K562 (cell line): ENCODE data around the gene PPM1G. TPM values are rescaled to one million over a fixed set of nuclear protein-coding genes. Genes with fewer than 3 reads are reported as not detected.

ENCODE experiments used
- CCAR2 ChIP-seq: fragments of 200-400 bp; formaldehyde crosslinking; IDR thresholded peaks from 2 replicates; pipeline ENCODE4 v1.6.1; 2017; ENCODE audit warnings: mild to moderate bottlenecking, low read depth, low read length
- DMBX1 ChIP-seq: fragments of 250-450 bp; sonication (Bioruptor Pico); IDR thresholded peaks from 2 replicates; pipeline ENCODE4 v1.8.0; 2022; ENCODE audit warnings: inconsistent platforms, mild to moderate bottlenecking, moderate library complexity, borderline replicate concordance
- ILK ChIP-seq: fragments of 450-650 bp; IDR thresholded peaks from 2 replicates; pipeline ENCODE4 v1.6.1; 2016; ENCODE audit warnings: missing genetic modification characterization, low read depth, mild to moderate bottlenecking, missing compliant biosample characterization, moderate library complexity, borderline replicate concordance
- KDM5B ChIP-seq: fragments of 200-600 bp; sonication (generic); IDR thresholded peaks from 2 replicates; pipeline ENCODE4 v1.6.1; 2012; ENCODE audit warnings: low read depth, mild to moderate bottlenecking, moderate library complexity, low read length, control low read depth, inconsistent platforms; ENCODE audit not compliant: insufficient replicate concordance
- PPARD ChIP-seq: fragments of 250-450 bp; sonication (Bioruptor Pico); IDR thresholded peaks from 2 replicates; pipeline ENCODE4 v1.8.0; 2022; ENCODE audit warnings: inconsistent platforms, mild to moderate bottlenecking, moderate library complexity
- PTTG1 ChIP-seq: fragments of 450-650 bp; IDR thresholded peaks from 2 replicates; pipeline ENCODE4 v1.6.1; 2016; ENCODE audit warnings: low read depth, mild to moderate bottlenecking, missing genetic modification characterization, missing compliant biosample characterization
- XRCC5 ChIP-seq: fragments of 200-400 bp; formaldehyde crosslinking; IDR thresholded peaks from 2 replicates; pipeline ENCODE4 v1.6.1; 2017; ENCODE audit warnings: low read depth, mild to moderate bottlenecking, low read length
- ZC3H11A ChIP-seq: IDR thresholded peaks from 2 replicates; pipeline ENCODE4 v1.6.1; 2012; ENCODE audit warnings: low read depth, low read length, improper control_type of control experiment
- ZNF175 ChIP-seq: fragments of 200-800 bp; sonication (Bioruptor generic); IDR thresholded peaks from 2 replicates; pipeline ENCODE4 v1.6.1; 2016; ENCODE audit warnings: low read depth, mild to moderate bottlenecking, missing genetic modification characterization, missing compliant biosample characterization
- ZNF408 ChIP-seq: fragments of 250-450 bp; sonication (Bioruptor Pico); IDR thresholded peaks from 2 replicates; pipeline ENCODE4 v1.4.0; 2020; ENCODE audit warnings: low read depth, mild to moderate bottlenecking, moderate library complexity
- polyA plus RNA-seq, 8 experiments: library from polyadenylated mRNA; depleted of rRNA in 4 of 8; stranded (reverse) in 5 of 8; unstranded in 3 of 8; fragments of >200 nt; fragmentation: Nextera tagmentation in 2 of 8; fragmentation: Illumina TruSeq in 1 of 8; extraction: Ambion mirVana in 2 of 8; extraction: Trizol in 1 of 8; gene quantifications; 2 replicates each; pipeline versions ENCODE4 v1.2.1 to v1.2.3, GENCODE V29; 2011 to 2014; ENCODE audit warnings: inconsistent platforms in 1 of 8, missing spikeins in 1 of 8
- total RNA-seq, 7 experiments: library from RNA; depleted of rRNA in 6 of 7; stranded (reverse); fragments of >200 nt in 6 of 7; fragmentation: Illumina TruSeq in 2 of 7; extraction: Trizol in 2 of 7; gene quantifications; 2 replicates each; pipeline versions ENCODE4 v1.2.1 to v1.2.3, GENCODE V29; 2011 to 2021; ENCODE audit warnings: low replicate concordance in 1 of 7
- TF ChIP-seq, protein P1 (sequence below), 2 experiments: fragments of 200-800 bp in 1 of 2; sonication (Bioruptor generic) in 1 of 2; sonication (generic) in 1 of 2; formaldehyde crosslinking in 1 of 2; IDR thresholded peaks in 1 of 2; conservative IDR thresholded peaks in 1 of 2; 2 replicates each; pipeline versions ENCODE4 v1.5.0 to v1.6.1; 2016 to 2020; ENCODE audit warnings: missing compliant biosample characterization in 1 of 2, missing genetic modification characterization in 1 of 2, missing genetic modification reagents in 1 of 2
- TF ChIP-seq, protein P2 (sequence below): fragments of 450-650 bp; IDR thresholded peaks from 2 replicates; pipeline ENCODE4 v1.6.1; 2016; ENCODE audit warnings: low read depth, mild to moderate bottlenecking, moderate library complexity
- TF ChIP-seq, protein P3 (sequence below): fragments of 450-650 bp; IDR thresholded peaks from 2 replicates; pipeline ENCODE4 v1.6.1; 2016
- TF ChIP-seq, protein P4 (sequence below), 2 experiments: fragments of 450-650 bp; IDR thresholded peaks; 2 replicates each; pipeline ENCODE4 v1.6.1; 2016; ENCODE audit warnings: mild to moderate bottlenecking in 2 of 2, borderline replicate concordance in 1 of 2, low read depth in 1 of 2, moderate library complexity in 1 of 2

The PPM1G gene
- total and polyA plus RNA-seq, 9 of the 15 experiments (the other 6 are each of a cell fraction or from before 2014, with no cell fraction given), result 61.7 to 230 (median 153) TPM

DNA sequence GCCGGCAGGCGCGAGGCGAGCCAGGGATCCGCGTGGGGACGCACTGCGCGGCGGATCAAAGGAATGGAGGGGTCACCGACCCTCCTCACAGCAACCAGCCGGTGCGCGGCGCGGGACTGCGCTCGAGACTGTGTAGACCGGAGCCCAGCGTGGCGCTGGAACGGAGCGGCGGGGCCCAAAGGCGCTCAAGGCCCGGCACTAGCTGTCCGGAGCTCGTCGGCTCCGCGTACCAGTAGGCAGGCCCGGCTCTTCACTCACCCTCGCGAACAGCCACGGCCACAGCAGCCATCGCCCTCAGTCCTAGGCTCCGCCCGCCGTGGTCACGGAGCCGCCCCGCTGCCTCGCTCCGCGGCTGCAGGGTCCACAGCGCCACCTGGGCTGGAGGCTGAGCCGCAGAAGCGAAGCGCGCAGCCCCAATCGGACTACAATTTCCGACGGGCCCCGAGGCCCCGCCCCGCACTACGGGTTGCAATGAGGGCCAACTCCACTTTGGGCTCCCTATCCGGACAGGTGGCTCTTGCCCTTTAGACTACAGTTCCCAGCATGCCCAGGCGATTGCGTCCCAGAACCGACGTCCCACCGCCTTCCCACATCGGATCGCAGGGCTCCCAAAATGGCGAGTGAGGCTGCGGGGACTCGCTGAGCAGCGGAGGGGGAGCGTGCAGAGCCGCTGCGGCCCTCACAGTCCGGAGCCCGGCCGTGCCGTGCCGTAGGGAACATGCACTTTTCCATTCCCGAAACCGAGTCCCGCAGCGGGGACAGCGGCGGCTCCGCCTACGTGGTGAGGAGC, 39.2 kb downstream of the PPM1G start, which contains the start of the genes EIF2B4 and SNX17 (continued):
- TF ChIP-seq ILK (tag), result no peak
- TF ChIP-seq PPARD (CRISPR knock-in tag), result no peak
- TF ChIP-seq, protein P1, sequence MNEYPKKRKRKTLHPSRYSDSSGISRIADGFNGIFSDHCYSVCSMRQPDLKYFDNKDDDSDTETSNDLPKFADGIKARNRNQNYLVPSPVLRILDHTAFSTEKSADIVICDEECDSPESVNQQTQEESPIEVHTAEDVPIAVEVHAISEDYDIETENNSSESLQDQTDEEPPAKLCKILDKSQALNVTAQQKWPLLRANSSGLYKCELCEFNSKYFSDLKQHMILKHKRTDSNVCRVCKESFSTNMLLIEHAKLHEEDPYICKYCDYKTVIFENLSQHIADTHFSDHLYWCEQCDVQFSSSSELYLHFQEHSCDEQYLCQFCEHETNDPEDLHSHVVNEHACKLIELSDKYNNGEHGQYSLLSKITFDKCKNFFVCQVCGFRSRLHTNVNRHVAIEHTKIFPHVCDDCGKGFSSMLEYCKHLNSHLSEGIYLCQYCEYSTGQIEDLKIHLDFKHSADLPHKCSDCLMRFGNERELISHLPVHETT (CRISPR knock-in tag; conservative IDR thresholded peaks at IDR 0.05 in 1 of 2, IDR thresholded peaks at IDR 0.05 in 1 of 2), result peak in 1 of 2 experiments; percentile 88; a peak in 2 of 4 replicates
- TF ChIP-seq ZNF175 (CRISPR knock-in tag), result peak; percentile 33; the same call in 1 of the 2 replicates
- TF ChIP-seq, protein P2, sequence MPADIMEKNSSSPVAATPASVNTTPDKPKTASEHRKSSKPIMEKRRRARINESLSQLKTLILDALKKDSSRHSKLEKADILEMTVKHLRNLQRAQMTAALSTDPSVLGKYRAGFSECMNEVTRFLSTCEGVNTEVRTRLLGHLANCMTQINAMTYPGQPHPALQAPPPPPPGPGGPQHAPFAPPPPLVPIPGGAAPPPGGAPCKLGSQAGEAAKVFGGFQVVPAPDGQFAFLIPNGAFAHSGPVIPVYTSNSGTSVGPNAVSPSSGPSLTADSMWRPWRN, result no peak
- peak; percentile 22; the same call in 1 of the 2 replicates for TF ChIP-seq DMBX1 (CRISPR knock-in tag)
- TF ChIP-seq, protein P3, sequence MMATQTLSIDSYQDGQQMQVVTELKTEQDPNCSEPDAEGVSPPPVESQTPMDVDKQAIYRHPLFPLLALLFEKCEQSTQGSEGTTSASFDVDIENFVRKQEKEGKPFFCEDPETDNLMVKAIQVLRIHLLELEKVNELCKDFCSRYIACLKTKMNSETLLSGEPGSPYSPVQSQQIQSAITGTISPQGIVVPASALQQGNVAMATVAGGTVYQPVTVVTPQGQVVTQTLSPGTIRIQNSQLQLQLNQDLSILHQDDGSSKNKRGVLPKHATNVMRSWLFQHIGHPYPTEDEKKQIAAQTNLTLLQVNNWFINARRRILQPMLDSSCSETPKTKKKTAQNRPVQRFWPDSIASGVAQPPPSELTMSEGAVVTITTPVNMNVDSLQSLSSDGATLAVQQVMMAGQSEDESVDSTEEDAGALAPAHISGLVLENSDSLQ, result peak; percentile 14; the same call in 1 of the 2 replicates
- no peak; the same call in 1 of the 2 replicates for TF ChIP-seq ZC3H11A
- no peak for TF ChIP-seq PTTG1 (tag)
- TF ChIP-seq CCAR2, result no peak
- peak; percentile 97 for TF ChIP-seq XRCC5
- TF ChIP-seq, protein P4, sequence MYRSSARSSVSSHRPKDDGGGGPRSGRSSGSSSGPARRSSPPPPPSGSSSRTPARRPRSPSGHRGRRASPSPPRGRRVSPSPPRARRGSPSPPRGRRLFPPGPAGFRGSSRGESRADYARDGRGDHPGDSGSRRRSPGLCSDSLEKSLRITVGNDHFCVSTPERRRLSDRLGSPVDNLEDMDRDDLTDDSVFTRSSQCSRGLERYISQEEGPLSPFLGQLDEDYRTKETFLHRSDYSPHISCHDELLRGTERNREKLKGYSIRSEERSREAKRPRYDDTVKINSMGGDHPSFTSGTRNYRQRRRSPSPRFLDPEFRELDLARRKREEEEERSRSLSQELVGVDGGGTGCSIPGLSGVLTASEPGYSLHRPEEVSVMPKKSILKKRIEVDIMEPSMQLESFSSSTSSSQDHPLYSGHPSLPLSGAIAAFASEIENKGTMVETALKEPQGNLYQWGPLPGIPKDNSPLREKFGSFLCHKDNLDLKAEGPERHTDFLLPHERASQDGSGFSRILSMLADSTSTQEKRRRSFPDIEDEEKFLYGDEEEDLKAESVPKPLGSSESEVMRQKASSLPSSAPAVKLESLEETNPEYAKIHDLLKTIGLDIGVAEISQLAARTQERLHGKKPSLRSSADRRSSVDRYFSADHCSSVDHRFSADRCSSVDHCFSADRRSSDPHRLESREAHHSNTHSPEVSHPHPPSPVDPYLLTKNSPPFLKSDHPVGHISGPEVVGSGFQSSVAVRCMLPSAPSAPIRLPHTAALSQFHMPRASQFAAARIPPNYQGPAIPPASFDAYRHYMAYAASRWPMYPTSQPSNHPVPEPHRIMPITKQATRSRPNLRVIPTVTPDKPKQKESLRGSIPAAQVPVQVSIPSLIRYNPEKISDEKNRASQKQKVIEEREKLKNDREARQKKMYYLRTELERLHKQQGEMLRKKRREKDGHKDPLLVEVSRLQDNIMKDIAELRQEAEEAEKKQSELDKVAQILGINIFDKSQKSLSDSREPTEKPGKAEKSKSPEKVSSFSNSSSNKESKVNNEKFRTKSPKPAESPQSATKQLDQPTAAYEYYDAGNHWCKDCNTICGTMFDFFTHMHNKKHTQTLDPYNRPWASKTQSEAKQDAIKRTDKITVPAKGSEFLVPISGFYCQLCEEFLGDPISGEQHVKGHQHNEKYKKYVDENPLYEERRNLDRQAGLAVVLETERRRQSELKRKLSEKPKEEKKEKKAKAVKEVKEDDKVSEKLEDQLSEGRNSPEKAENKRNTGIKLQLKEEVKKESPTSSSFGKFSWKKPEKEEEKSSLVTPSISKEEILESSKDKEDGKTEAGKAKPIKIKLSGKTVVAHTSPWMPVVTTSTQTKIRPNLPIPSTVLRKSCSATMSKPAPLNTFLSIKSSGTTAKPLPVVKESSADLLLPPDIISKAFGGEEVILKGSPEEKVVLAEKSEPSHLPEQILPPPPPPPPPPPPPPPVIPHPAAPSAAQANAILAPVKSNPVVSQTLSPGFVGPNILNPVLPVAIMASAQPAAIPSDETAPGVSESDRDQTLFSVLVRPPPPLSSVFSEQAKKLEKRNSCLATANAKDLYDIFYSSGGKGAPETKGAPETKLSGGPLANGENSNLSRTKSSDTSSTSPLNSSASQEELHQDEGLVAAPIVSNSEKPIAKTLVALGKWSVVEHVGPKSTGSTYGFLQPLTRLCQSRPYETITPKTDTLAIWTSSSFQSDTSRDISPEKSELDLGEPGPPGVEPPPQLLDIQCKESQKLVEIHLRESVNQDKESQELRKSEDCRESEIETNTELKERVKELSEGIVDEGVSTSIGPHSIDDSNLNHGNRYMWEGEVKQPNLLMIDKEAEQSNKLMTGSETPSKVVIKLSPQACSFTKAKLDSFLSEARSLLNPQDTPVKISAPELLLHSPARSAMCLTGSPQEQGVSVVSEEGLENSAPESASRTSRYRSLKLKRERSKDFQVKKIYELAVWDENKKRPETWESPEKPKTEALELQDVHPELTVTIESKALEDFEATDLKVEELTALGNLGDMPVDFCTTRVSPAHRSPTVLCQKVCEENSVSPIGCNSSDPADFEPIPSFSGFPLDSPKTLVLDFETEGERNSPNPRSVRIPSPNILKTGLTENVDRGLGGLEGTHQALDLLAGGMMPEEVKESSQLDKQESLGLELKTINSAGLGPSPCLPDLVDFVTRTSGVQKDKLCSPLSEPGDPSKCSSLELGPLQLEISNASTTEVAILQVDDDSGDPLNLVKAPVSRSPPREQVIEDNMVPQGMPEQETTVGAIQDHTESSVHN (IDR thresholded peaks at IDR 0.05; ENCODE audit: borderline replicate concordance in 1 of 2, low read depth in 1 of 2), result no peak
- TF ChIP-seq ZNF408 (CRISPR knock-in tag), result no peak
- TF ChIP-seq KDM5B, result peak; percentile 88
